HL-60 (cell line): ENCODE data around the gene CCDC88B.
"Not testable (repeated sequence)": the region's sequence is repeated elsewhere in the genome, so short reads cannot be mapped to it uniquely, and the experiment has no call there.

Experiments
- DNase-seq, 2 experiments: peaks; one replicate each; pipeline ENCODE4 v3.0.0-alpha.2; 2010 to 2020; ENCODE audit warnings: low read depth in 1 of 2, low spot score in 1 of 2
- H3K27ac ChIP-seq: fragments of 250-450 bp; sonication (Bioruptor Pico); replicated peaks from 2 replicates; pipeline ENCODE4 v1.5.1; 2020; ENCODE audit warnings: mild to moderate bottlenecking, moderate library complexity
- H3K27me3 ChIP-seq: fragments of 250-450 bp; sonication (Bioruptor Pico); 2 replicates; pipeline ENCODE4 v1.5.1; 2021; ENCODE audit warnings: mild to moderate bottlenecking, moderate library complexity; ENCODE audit not compliant: insufficient read depth, poor library complexity, severe bottlenecking
- H3K4me3 ChIP-seq: replicated peaks from 2 replicates; pipeline ENCODE4 v1.5.1; 2011; ENCODE audit warnings: mild to moderate bottlenecking, control low read depth, low read length; ENCODE audit not compliant: insufficient read depth
- CTCF ChIP-seq: IDR thresholded peaks from one replicate; pipeline ENCODE4 v1.5.1; 2011; ENCODE audit warnings: low read length, control low read depth, inconsistent platforms; ENCODE audit not compliant: insufficient read depth
- GABPA ChIP-seq: IDR thresholded peaks from 2 replicates; pipeline ENCODE4 v1.6.1; 2012; ENCODE audit warnings: low read depth
- POLR2AphosphoS5 ChIP-seq: IDR thresholded peaks from 2 replicates; pipeline ENCODE4 v1.6.1; 2012; ENCODE audit warnings: low read depth
- SPI1 ChIP-seq: IDR thresholded peaks from 2 replicates; pipeline ENCODE4 v1.6.1; 2012; ENCODE audit warnings: low read depth, mild to moderate bottlenecking, borderline replicate concordance
- TF ChIP-seq, protein P1 (sequence below): IDR thresholded peaks from 2 replicates; pipeline ENCODE4 v1.6.1; 2012; ENCODE audit warnings: low read depth; ENCODE audit not compliant: insufficient replicate concordance

Gene CCDC88B

GRCh38 chr11:64323373-64323772 is 16.6 kb upstream of the CCDC88B start:
- Histone ChIP-seq H3K4me3 (no peak overlapping the region), H3K27me3 (no peaks in the 10 kb centered on the region), H3K27ac (no peak overlapping the region)
- no peak for DNase-seq
- no peak for TF ChIP-seq SPI1
- TF ChIP-seq, protein P1, sequence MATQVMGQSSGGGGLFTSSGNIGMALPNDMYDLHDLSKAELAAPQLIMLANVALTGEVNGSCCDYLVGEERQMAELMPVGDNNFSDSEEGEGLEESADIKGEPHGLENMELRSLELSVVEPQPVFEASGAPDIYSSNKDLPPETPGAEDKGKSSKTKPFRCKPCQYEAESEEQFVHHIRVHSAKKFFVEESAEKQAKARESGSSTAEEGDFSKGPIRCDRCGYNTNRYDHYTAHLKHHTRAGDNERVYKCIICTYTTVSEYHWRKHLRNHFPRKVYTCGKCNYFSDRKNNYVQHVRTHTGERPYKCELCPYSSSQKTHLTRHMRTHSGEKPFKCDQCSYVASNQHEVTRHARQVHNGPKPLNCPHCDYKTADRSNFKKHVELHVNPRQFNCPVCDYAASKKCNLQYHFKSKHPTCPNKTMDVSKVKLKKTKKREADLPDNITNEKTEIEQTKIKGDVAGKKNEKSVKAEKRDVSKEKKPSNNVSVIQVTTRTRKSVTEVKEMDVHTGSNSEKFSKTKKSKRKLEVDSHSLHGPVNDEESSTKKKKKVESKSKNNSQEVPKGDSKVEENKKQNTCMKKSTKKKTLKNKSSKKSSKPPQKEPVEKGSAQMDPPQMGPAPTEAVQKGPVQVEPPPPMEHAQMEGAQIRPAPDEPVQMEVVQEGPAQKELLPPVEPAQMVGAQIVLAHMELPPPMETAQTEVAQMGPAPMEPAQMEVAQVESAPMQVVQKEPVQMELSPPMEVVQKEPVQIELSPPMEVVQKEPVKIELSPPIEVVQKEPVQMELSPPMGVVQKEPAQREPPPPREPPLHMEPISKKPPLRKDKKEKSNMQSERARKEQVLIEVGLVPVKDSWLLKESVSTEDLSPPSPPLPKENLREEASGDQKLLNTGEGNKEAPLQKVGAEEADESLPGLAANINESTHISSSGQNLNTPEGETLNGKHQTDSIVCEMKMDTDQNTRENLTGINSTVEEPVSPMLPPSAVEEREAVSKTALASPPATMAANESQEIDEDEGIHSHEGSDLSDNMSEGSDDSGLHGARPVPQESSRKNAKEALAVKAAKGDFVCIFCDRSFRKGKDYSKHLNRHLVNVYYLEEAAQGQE, result no peak
- TF ChIP-seq POLR2AphosphoS5, result no peak
- TF ChIP-seq CTCF, result no peak

DNA sequence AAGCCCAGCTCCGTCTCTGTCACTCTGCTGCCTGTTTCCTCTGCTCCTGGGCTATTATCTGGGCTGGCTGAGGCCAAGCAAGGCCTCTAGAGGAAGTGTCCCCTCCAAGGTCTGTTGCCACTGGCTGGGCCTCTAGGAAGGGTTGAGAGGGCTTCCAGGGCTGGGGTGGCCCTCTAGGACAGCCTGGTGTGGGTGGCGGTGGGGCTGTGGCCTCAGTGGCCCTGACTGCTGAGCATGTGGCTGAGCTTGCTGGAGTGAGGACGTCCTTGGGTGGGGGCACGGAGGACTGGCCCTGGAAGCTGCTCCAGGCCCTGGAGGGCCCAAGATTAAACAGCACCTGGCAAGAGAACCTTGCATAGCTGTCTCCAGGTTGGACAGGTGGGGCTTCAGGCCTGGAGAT is 16.0 kb upstream of the CCDC88B start:
- H3K27me3 ChIP-seq, H3K4me3 ChIP-seq, H3K27ac ChIP-seq, DNase-seq: not testable (repeated sequence)

- Histone ChIP-seq H3K27ac (no peak overlapping the region), H3K27me3 (no peaks in the 10 kb centered on the region), H3K4me3 (no peak overlapping the region)
- no peak for TF ChIP-seq POLR2AphosphoS5
- no peak for TF ChIP-seq SPI1
- TF ChIP-seq, protein P1, result no peak
- no peak for TF ChIP-seq CTCF
- DNase-seq, result no peak
These were observed 15.1 kb upstream of the CCDC88B start for GRCh38 chr11:64324692-64325469.

GRCh38 chr11:64327375-64327774 is 12.6 kb upstream of the CCDC88B start:
- no peaks in the 10 kb centered on the region for H3K27me3 ChIP-seq
- H3K4me3 ChIP-seq, result no peak overlapping the region
- TF ChIP-seq, protein P1, result no peak
- no peak for TF ChIP-seq GABPA
- TF ChIP-seq CTCF, result no peak
- TF ChIP-seq POLR2AphosphoS5, result no peak
- no peak for TF ChIP-seq SPI1
- no peak overlapping the region for H3K27ac ChIP-seq
- DNase-seq, result no peak
